Right forelimb (tissue), 1 donor: ENCODE data around the gene RFFL.
"Not testable (repeated sequence)": the region's sequence is repeated elsewhere in the genome, so short reads cannot be mapped to it uniquely, and the experiment has no call there.

ENCODE experiments used
- DNase-seq: peaks from one replicate; pipeline ENCODE4 v3.0.0-alpha.2; 2018

Gene RFFL

DNA sequence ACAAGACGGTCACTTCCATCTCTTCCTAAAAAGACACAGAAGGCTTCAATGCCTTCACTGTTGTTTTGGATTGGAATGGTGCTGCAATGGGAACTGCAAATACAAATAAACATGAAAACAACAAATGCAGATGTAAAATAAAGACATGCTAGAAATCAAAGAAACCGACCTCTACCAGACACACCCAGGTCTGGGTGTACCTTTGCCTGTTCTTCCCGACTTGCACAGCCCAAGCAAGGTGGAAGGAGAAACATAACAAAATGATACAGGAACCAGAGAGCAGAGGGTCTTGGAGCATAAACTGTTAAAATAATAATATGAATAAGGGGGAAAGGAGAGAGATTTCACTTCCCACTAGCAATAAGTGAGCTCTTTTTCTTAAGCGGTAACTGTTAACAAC is 17.3 kb downstream of the RFFL start:
- no peak for DNase-seq

GRCh38 chr17:35045458-35045979 is 18.0 kb downstream of the RFFL start:
- DNase-seq, result not testable (repeated sequence)

DNA sequence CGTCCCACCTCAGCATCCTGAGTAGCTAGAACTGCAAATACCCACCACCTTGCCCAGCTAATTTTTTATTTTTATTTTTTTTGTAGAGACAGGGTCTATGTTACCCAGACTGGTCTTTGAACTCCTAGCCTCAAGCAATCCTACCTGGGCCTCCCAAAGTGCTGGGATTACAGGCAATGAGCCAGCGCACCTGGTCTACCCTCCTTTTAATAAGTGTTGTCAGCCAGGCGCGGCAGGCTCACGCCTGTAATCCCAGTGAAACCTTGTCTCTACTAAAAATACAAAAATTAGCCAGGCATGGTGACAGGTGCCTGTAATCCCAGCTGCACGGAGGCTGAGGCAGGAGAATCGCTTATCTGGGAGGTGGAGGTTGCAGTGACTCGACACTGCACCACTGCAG is 19.3 kb downstream of the RFFL start:
- no peak for DNase-seq

DNA sequence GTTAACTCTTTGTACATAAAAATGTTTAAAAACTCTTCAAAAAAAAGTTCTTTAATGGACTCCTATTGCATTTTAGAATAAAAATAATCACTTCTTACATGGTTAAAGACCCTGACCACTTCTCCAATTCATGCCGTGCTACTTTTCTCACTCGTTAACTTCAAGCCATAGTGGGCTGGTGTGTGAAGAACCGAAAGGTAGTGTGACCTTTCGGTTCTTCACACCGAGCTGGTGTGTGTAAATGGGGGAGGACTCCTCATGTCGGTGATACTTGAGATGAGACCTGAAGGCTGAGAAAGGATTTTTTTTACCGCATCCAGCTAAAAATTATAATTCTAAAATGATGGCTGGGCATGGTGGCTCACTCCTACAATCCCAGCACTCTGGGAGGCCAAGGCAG is 22.1 kb downstream of the RFFL start:
- no peak for DNase-seq

DNA sequence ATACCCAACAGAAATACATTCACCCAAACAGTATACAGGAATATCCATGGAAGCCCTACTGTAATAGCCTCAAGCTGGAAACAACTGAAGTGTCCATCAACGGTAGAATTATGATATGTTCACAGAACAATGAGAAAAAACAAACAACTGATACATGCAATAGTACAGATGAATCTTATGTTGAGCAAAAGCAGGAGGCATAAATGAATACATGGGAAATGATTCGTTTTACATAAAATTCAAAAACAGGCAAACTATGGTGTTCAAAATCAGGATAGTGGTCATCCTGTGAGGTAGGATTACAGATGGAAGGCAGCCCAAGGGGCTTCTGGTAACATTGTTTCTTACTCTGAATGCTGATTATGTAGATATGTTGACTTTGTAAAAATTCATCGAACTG is 25.1 kb downstream of the RFFL start:
- DNase-seq, result no peak

DNA sequence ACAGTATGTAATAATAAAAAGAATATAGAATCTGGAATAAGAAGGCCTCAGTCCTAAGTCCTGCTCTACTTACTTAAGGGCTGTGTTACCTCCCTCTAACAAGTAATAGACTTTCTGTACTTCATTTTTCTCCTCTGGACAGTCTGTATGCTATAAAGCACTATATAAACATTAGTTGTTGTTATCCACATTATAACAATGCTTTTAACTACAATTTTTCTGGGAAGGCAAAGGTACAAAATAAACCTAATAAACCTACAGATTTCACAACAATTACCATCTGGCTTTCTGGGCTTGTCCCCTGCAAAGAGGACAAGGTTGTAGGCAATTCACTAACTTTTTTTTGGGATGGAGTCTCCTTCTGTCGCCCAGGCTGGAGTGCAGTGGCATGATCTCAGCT is 32.7 kb downstream of the RFFL start:
- no peak for DNase-seq

GRCh38 chr17:35028531-35029262 is 34.8 kb downstream of the RFFL start:
- DNase-seq, result no peak

DNA sequence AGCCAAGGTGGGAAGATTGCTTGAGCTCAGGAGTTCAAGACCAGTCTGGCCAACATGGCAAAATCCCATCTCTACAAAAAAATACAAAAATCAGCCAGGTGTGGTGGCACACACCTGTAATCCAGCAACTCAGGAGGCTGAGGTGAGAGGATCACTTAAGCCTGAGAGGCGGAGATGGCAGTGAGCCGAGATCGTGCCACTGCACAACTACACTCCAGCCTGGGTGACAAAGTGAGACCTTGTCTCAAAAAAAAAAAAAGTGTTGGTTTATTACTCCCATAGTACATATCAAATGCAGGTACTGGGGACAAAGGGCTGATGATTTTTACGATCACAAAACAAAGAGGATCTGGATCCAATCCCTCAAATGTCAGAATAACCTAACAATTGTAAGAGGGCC is 35.4 kb downstream of the RFFL start:
- DNase-seq, result not testable (repeated sequence)

DNA sequence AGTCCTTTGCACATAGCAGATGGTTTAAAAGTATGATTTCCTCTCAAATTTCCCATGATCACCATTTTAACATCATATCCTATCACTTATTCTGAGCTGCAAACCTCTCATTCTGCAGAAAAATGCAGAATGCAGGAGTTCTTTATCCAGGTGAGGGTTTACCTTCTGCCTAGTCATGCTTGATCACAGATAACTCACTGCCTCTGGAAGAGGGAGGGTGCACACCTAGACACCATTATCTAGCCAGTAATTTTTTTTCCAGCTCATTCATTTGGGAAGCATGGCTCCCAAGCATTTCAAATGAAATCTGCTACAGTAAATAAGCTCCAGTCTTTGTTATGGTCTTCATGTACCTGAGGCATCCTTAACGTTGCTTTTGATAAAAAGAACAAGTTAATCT is 38.0 kb downstream of the RFFL start:
- DNase-seq, result no peak

DNA sequence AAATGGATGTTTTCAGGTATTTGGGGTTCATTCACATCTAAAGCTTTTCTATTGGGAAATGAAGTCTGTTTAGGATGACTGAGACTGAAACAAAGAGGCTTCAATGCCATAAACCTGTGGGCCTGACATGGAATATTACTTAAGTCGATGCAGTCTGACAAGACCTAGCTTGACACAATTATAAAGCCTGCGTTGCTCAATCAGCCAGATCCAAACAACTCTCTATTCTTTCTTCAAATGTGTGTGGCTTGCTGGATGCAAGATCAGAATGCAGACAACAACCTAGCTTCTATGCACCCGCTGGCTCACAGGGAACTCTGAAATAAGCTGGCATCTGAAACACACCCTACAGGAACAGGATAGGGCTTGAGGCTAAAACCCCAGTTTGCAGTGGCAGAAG is 40.0 kb downstream of the RFFL start:
- DNase-seq, result no peak

GRCh38 chr17:35022536-35023063 is 40.9 kb downstream of the RFFL start:
- no peak for DNase-seq

GRCh38 chr17:35021520-35022380 is 41.8 kb downstream of the RFFL start:
- DNase-seq, result no peak

GRCh38 chr17:35019386-35020179 is 43.9 kb downstream of the RFFL start:
- no peak for DNase-seq

DNA sequence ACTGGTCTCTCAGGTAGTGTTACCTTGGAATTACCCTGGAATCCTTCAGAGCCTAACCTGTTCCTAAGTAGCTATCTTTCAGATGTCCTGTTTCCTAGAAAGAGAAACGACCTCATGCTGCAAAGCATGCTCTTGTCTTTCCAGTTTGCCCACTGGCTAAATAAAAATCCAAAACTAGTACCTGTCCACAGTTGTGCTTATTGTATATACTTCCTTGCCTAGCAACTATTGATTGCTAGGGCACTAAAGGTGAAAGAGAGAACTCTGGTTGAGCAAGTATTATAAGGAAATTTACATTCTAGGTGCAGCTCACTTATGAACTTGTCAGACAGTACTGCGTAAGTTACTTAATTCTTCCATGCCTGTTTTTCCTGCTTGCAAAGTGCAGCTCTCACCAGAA is 44.7 kb downstream of the RFFL start:
- no peak for DNase-seq

GRCh38 chr17:35017021-35017420 is 46.5 kb downstream of the RFFL start:
- DNase-seq, result no peak

- no peak for DNase-seq
Measured at GRCh38 chr17:35016369-35016768, 47.1 kb downstream of the RFFL start.

- DNase-seq, result no peak
Measured at GRCh38 chr17:35011671-35012216, 51.8 kb downstream of the RFFL start.

DNA sequence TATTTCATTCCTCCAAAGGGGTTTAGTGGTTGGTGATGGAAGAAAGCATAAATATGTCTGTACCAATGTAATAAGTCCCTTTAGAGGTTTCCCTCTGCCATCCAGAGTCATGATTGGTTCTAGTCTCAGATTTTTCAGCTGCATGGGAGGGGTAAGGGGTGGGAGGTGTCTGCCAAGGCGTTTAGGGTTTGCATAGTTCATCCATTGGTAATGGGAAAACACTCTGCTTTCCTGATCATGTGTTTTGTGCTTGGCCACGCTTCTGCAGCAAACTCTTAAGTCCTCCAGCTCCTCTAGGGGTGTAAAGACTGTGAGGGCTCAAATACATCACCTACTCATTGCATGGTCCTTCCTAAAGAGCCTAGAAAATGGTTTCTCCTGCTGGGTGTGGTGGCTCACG is 53.4 kb downstream of the RFFL start:
- no peak for DNase-seq

DNA sequence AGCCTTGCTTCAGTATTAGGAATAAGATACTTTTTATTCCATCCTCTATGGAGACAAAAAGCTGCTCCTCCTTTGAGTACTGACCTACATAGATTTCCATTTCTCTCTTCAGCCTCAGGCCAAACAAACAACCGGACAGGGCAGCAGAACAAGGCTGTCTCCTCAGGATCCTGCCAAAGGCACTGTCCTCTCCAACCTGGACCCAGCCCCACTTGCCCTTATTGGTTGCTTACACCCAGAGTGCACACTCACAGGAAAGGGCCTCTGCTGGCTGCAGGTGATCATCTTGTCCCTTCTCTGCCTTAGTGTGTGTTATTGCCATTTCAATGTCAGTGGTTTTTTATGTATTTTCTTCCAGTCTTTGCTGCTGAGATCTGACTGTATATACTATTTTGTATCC is 56.5 kb downstream of the RFFL start:
- DNase-seq, result no peak

- DNase-seq, result no peak
Measured at GRCh38 chr17:35006345-35006744, 57.2 kb downstream of the RFFL start.

DNA sequence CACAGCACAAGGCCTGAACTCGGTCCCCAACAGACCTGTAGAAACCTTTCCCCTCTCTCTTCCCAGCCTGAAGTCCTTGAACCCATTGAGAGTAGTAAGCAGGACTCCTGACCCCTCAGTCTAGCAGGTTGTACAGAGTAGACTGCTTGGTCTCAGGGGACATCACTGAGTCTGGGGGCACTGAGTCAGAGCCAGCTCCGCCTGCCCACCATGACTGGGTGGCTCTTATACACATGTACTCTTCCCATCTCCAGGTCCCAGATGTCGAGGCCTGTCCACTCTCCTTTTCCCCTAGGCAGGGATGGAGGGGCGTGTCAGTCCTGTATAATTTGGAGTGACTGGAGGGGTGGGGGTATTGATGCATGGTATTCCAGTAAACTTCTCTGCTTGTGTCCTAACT is 59.7 kb downstream of the RFFL start:
- DNase-seq, result no peak

- peak; percentile 55 for DNase-seq
Measured at GRCh38 chr17:35002876-35003551, 60.5 kb downstream of the RFFL start.
